Activated CD4-positive, alpha-beta T cell treated with anti-CD3 and anti-CD28 coated beads, Interleukin-2, amount 50 U/mL, for 1 hour (primary cell): ENCODE data around the gene FIS1.
"Not testable (repeated sequence)": the region's sequence is repeated elsewhere in the genome, so short reads cannot be mapped to it uniquely, and the experiment has no call there.

Experiments
- DNase-seq: peaks from one replicate; pipeline ENCODE4 v3.0.0-alpha.2; 2020

The FIS1 gene

GRCh38 chr7:101202603-101202918, 42.3 kb downstream of the FIS1 start:
- no peak for DNase-seq

GRCh38 chr7:101201695-101202602, 42.9 kb downstream of the FIS1 start:
- no peak for DNase-seq

GRCh38 chr7:101200862-101201599, 43.9 kb downstream of the FIS1 start, which contains the start of gene MOGAT3:
TSS of gene MOGAT3 (minus strand) at chr7:101201036. CDS start at chr7:101200854, 182 bp downstream.
- DNase-seq, result no peak

- DNase-seq, result no peak
Observed at GRCh38 chr7:101200504-101200861, 44.4 kb downstream of the FIS1 start.

GRCh38 chr7:101199522-101199921, 45.4 kb downstream of the FIS1 start:
- DNase-seq, result not testable (repeated sequence)

- no peak for DNase-seq
Observed at GRCh38 chr7:101198476-101198875, 46.4 kb downstream of the FIS1 start.

- no peak for DNase-seq
Observed at GRCh38 chr7:101197991-101198390, 46.9 kb downstream of the FIS1 start.

- no peak for DNase-seq
Observed at GRCh38 chr7:101195884-101196283, 49.0 kb downstream of the FIS1 start.
